Esophagus squamous epithelium (tissue), 5 donors: Measurements from ENCODE around the gene SLC16A12. TPM values are rescaled to one million over a fixed set of nuclear protein-coding genes. Genes with fewer than 3 reads are reported as not detected.
A peak's percentile ranks its signal among the peaks of the same experiment; 100 is the strongest.
"Not testable (repeated sequence)": the region's sequence is repeated elsewhere in the genome, so short reads cannot be mapped to it uniquely, and the experiment has no call there.

Experiments
- DNase-seq: peaks from one replicate; lab custom pipeline; 2025; lab: John Stamatoyannopoulos, UW
- H3K27ac ChIP-seq, 4 donors: fragments of 200-600 bp; sonication (generic); one replicate each; pipeline ENCODE4 v1.5.1; 2016 to 2019; ENCODE audit warnings: mild to moderate bottlenecking in 1 of 4
- H3K27me3 ChIP-seq, 4 donors: fragments of 200-600 bp; sonication (generic); 1 replicate in 3 of 4; 2 replicates in 1 of 4; pipeline versions ENCODE4 v1.5.1 to v1.6.0; 2017 to 2021; ENCODE audit warnings: antibody characterized with exemption in 1 of 4
- H3K36me3 ChIP-seq, 3 donors: fragments of 200-600 bp; sonication (generic); one replicate each; pipeline ENCODE4 v1.5.1; 2016 to 2019
- H3K4me1 ChIP-seq, 3 donors: fragments of 200-600 bp; sonication (generic); one replicate each; pipeline ENCODE4 v1.5.1; 2017 to 2019
- H3K4me3 ChIP-seq, 4 donors: fragments of 200-600 bp; sonication (generic); 1 replicate in 3 of 4; 2 replicates in 1 of 4; pipeline ENCODE4 v1.5.1; 2016 to 2019; ENCODE audit warnings: mild to moderate bottlenecking in 2 of 4, moderate library complexity in 1 of 4
- H3K9me3 ChIP-seq, 3 donors: fragments of 200-600 bp; sonication (generic); one replicate each; pipeline ENCODE4 v1.5.1; 2016 to 2019
- CTCF ChIP-seq, 6 experiments: fragments of 450-650 bp in 4 of 6; fragments of 200-600 bp in 2 of 6; sonication (generic) in 2 of 6; IDR thresholded peaks; one replicate each; pipeline ENCODE4 v1.5.1; 2016 to 2019; ENCODE audit warnings: antibody characterized with exemption in 6 of 6, mild to moderate bottlenecking in 4 of 6, moderate library complexity in 4 of 6
- POLR2A ChIP-seq, 4 donors: fragments of 450-650 bp; IDR thresholded peaks; one replicate each; pipeline ENCODE4 v1.6.1; 2017; ENCODE audit warnings: antibody characterized with exemption in 4 of 4, mild to moderate bottlenecking in 4 of 4, moderate library complexity in 3 of 4
- WGBS, 2 donors: methylation state at CpG; one replicate each; pipeline ENCODE4 v1.1.5; 2018; 5-methylcytosine and 5-hydroxymethylcytosine counted together
- intact Hi-C: fragments of 100-400 bp; cut with DNase I; formaldehyde crosslinking; loops from one replicate; pipeline ENCODE4 v1.15.0; 2022
- total RNA-seq, 4 donors: library from RNA; depleted of rRNA; stranded (reverse); fragments of >200 nt; gene quantifications; one replicate each; pipeline ENCODE4 v1.1.0, GENCODE V29; 2016
- donor health status: DM: yes; HTN: yes; CAD: no.

Gene SLC16A12
- total RNA-seq, 4 donors from 2014 or later: 0.18 to 1.3 (median 0.23) TPM; not detected in 1

- WGBS, 2 donors: 0% methylated on average over 19 to 32 of the region's 48 CpGs
- TF ChIP-seq CTCF (IDR thresholded peaks at IDR 0.05): no peak
- peak in 2 of 4 donors; percentile 41 to 59 for TF ChIP-seq POLR2A (IDR thresholded peaks at IDR 0.05)
- Histone ChIP-seq H3K27ac (peak within 1 kb of the TSS; percentile 94 to 97 (median 94)), H3K4me1 (peaks cover 0 to 67% (median 18%) of the 10 kb centered on the region in 3 donors), H3K4me3 (peak within 1 kb of the TSS; percentile 80 to 91 (median 85)), H3K9me3 (no peaks in the 10 kb centered on the region), H3K27me3 (no peaks in the 10 kb centered on the region), H3K36me3 (peaks cover 0 to 14% (median 0%) of the 10 kb centered on the region in 3 donors)
- intact Hi-C loops: no loop called here
- DNase-seq: no peak
Measured at GRCh38 chr10:89414146-89414878, 121.1 kb downstream of the SLC16A12 start, which contains the start of gene IFIT5. Gene IFIT5 (plus strand): TSS chr10:89414568. CDS start chr10:89414799, 231 bp downstream.

GRCh38 chr10:89413398-89413912 is 121.9 kb downstream of the SLC16A12 start:
- H3K4me3 ChIP-seq: peak overlapping the region in 3 of 4 donors; percentile 80 to 91 (median 80)
- H3K27me3 ChIP-seq: no peaks in the 10 kb centered on the region
- WGBS, 2 donors: 71 to 85% methylated on average over 7 of the region's 7 CpGs
- TF ChIP-seq POLR2A (IDR thresholded peaks at IDR 0.05) (no peak), CTCF (IDR thresholded peaks at IDR 0.05) (no peak)
- H3K9me3 ChIP-seq: no peaks in the 10 kb centered on the region
- peak overlapping the region; percentile 94 to 97 (median 94) for H3K27ac ChIP-seq
- DNase-seq: no peak
- intact Hi-C loops: no loop called here
- peaks cover 0 to 14% (median 0%) of the 10 kb centered on the region in 3 donors for H3K36me3 ChIP-seq
- H3K4me1 ChIP-seq: peaks cover 0 to 58% (median 18%) of the 10 kb centered on the region in 3 donors

GRCh38 chr10:89412276-89412675 is 123.1 kb downstream of the SLC16A12 start:
- H3K9me3 ChIP-seq, H3K27ac ChIP-seq, intact Hi-C loops, H3K4me3 ChIP-seq, DNase-seq, H3K36me3 ChIP-seq, H3K27me3 ChIP-seq: not testable (repeated sequence)
- H3K4me1 ChIP-seq: peaks cover 0 to 46% (median 12%) of the 10 kb centered on the region in 3 donors
- WGBS, 2 donors: 84 to 95% methylated on average over 8 to 10 of the region's 10 CpGs

- DNase-seq, H3K9me3 ChIP-seq, H3K36me3 ChIP-seq, intact Hi-C loops, H3K4me3 ChIP-seq, H3K27me3 ChIP-seq, H3K27ac ChIP-seq: not testable (repeated sequence)
- WGBS, 2 donors: 54 to 68% methylated on average over 2 of the region's 2 CpGs
- peaks cover 0 to 35% (median 5%) of the 10 kb centered on the region in 3 donors for H3K4me1 ChIP-seq
Measured at GRCh38 chr10:89411135-89411534, 124.3 kb downstream of the SLC16A12 start.

- peaks cover 0 to 29% (median 0%) of the 10 kb centered on the region in 3 donors for H3K4me1 ChIP-seq
- H3K36me3 ChIP-seq, H3K9me3 ChIP-seq, H3K27me3 ChIP-seq, intact Hi-C loops, H3K27ac ChIP-seq, H3K4me3 ChIP-seq, DNase-seq: not testable (repeated sequence)
- WGBS, 2 donors: 75 to 84% methylated on average over 5 of the region's 5 CpGs
Measured at GRCh38 chr10:89410551-89410950, 124.8 kb downstream of the SLC16A12 start.

GRCh38 chr10:89409282-89409681 is 126.1 kb downstream of the SLC16A12 start:
- H3K27me3 ChIP-seq, H3K36me3 ChIP-seq, H3K9me3 ChIP-seq, H3K27ac ChIP-seq, intact Hi-C loops, H3K4me3 ChIP-seq, DNase-seq: not testable (repeated sequence)
- peaks cover 0 to 23% (median 0%) of the 10 kb centered on the region in 3 donors for H3K4me1 ChIP-seq
- WGBS, 2 donors: 96 to 97% methylated on average over 5 of the region's 5 CpGs

GRCh38 chr10:89407792-89408191 is 127.6 kb downstream of the SLC16A12 start:
- DNase-seq, H3K4me1 ChIP-seq, H3K9me3 ChIP-seq, H3K27ac ChIP-seq, H3K4me3 ChIP-seq, H3K27me3 ChIP-seq, intact Hi-C loops: not testable (repeated sequence)
- peaks cover 0 to 15% (median 0%) of the 10 kb centered on the region in 3 donors for H3K36me3 ChIP-seq
- WGBS, 2 donors: 94 to 95% methylated on average over 2 to 3 of the region's 3 CpGs

- 89 to 98% methylated on average over 7 to 8 of the region's 9 CpGs for WGBS, 2 donors
- H3K27me3 ChIP-seq, DNase-seq, H3K4me1 ChIP-seq, H3K4me3 ChIP-seq, intact Hi-C loops, H3K9me3 ChIP-seq, H3K27ac ChIP-seq: not testable (repeated sequence)
- H3K36me3 ChIP-seq: peaks cover 0 to 23% (median 0%) of the 10 kb centered on the region in 3 donors
Measured at GRCh38 chr10:89406178-89406577, 129.2 kb downstream of the SLC16A12 start.
